ENCODE results near the gene GPR149. TPM values are rescaled to one million over a fixed set of nuclear protein-coding genes. Genes with fewer than 3 reads are reported as not detected.

GPR149 gene
- polyA plus RNA-seq, 1 donor from 2014 or later: 10.7 TPM

DNA sequence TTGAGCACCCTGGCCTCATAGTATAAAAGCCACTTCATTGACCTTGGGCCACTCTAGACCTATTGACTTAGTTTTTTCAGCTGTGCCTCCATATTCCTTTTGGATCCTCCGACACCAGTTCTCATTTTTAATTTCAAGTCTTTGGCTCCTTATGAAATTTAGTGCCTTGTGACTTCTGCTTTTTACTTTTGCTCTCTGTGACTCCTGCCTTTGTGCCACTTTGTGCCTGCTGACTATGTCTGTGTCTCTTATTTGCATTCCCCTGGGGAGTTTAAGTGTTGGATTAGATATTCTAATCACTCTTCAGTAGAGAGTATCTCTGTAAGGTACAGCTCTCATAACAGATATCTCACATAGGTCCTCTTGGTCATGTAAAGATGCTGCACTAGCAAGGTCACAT is 39.6 kb upstream of the GPR149 start:
- H3K27ac ChIP-seq (ENCODE audit: low read length): no peak overlapping the region
- H2AFZ ChIP-seq (ENCODE audit: low read depth, low read length): no peak overlapping the region
- H3K79me2 ChIP-seq (replicated peaks; ENCODE audit: insufficient read depth, low read length): no peaks in the 10 kb centered on the region
- H3K4me2 ChIP-seq (ENCODE audit: low read length): no peak overlapping the region
- no peaks in the 10 kb centered on the region for H3K36me3 ChIP-seq (ENCODE audit: insufficient read depth, low read length)
- H4K20me1 ChIP-seq (ENCODE audit: insufficient read depth): no peaks in the 10 kb centered on the region
- H3K9ac ChIP-seq (ENCODE audit: low read length): no peak overlapping the region
- no peak overlapping the region for H3K4me3 ChIP-seq (ENCODE audit: low read length)
- no peaks in the 10 kb centered on the region for H3F3A ChIP-seq (ENCODE audit: insufficient read depth, low read length, poor library complexity, severe bottlenecking)
- TF ChIP-seq EZH2 (IDR thresholded peaks at IDR 0.05; ENCODE audit: borderline replicate concordance, insufficient read depth, low read length, poor library complexity, severe bottlenecking): no peak
- TF ChIP-seq SMC3 (conservative IDR thresholded peaks at IDR 0.05; ENCODE audit: poor library complexity): no peak
- no peak for TF ChIP-seq TAF1 (IDR thresholded peaks at IDR 0.05; ENCODE audit: low read depth)
- no peak for TF ChIP-seq EP300 (conservative IDR thresholded peaks at IDR 0.05; ENCODE audit: poor library complexity, severe bottlenecking)
- TF ChIP-seq, protein P1, sequence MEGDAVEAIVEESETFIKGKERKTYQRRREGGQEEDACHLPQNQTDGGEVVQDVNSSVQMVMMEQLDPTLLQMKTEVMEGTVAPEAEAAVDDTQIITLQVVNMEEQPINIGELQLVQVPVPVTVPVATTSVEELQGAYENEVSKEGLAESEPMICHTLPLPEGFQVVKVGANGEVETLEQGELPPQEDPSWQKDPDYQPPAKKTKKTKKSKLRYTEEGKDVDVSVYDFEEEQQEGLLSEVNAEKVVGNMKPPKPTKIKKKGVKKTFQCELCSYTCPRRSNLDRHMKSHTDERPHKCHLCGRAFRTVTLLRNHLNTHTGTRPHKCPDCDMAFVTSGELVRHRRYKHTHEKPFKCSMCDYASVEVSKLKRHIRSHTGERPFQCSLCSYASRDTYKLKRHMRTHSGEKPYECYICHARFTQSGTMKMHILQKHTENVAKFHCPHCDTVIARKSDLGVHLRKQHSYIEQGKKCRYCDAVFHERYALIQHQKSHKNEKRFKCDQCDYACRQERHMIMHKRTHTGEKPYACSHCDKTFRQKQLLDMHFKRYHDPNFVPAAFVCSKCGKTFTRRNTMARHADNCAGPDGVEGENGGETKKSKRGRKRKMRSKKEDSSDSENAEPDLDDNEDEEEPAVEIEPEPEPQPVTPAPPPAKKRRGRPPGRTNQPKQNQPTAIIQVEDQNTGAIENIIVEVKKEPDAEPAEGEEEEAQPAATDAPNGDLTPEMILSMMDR (IDR thresholded peaks at IDR 0.05; ENCODE audit: poor library complexity, severe bottlenecking): no peak
- no peak for TF ChIP-seq RAD21 (conservative IDR thresholded peaks at IDR 0.05)
- TF ChIP-seq POLR2AphosphoS5 (IDR thresholded peaks at IDR 0.05): no peak
- no peak for TF ChIP-seq MXI1 (conservative IDR thresholded peaks at IDR 0.05; ENCODE audit: poor library complexity, severe bottlenecking)
- TF ChIP-seq, protein P2, sequence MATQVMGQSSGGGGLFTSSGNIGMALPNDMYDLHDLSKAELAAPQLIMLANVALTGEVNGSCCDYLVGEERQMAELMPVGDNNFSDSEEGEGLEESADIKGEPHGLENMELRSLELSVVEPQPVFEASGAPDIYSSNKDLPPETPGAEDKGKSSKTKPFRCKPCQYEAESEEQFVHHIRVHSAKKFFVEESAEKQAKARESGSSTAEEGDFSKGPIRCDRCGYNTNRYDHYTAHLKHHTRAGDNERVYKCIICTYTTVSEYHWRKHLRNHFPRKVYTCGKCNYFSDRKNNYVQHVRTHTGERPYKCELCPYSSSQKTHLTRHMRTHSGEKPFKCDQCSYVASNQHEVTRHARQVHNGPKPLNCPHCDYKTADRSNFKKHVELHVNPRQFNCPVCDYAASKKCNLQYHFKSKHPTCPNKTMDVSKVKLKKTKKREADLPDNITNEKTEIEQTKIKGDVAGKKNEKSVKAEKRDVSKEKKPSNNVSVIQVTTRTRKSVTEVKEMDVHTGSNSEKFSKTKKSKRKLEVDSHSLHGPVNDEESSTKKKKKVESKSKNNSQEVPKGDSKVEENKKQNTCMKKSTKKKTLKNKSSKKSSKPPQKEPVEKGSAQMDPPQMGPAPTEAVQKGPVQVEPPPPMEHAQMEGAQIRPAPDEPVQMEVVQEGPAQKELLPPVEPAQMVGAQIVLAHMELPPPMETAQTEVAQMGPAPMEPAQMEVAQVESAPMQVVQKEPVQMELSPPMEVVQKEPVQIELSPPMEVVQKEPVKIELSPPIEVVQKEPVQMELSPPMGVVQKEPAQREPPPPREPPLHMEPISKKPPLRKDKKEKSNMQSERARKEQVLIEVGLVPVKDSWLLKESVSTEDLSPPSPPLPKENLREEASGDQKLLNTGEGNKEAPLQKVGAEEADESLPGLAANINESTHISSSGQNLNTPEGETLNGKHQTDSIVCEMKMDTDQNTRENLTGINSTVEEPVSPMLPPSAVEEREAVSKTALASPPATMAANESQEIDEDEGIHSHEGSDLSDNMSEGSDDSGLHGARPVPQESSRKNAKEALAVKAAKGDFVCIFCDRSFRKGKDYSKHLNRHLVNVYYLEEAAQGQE (IDR thresholded peaks at IDR 0.05; ENCODE audit: borderline replicate concordance): no peak
- no peaks in the 10 kb centered on the region for H3K9me3 ChIP-seq (ENCODE audit: low read length)
- no peaks in the 10 kb centered on the region for H3K9me2 ChIP-seq (ENCODE audit: insufficient read depth, low read length)
- no peaks in the 10 kb centered on the region for H3K27me3 ChIP-seq (ENCODE audit: insufficient read depth, low read depth, low read length)

DNA sequence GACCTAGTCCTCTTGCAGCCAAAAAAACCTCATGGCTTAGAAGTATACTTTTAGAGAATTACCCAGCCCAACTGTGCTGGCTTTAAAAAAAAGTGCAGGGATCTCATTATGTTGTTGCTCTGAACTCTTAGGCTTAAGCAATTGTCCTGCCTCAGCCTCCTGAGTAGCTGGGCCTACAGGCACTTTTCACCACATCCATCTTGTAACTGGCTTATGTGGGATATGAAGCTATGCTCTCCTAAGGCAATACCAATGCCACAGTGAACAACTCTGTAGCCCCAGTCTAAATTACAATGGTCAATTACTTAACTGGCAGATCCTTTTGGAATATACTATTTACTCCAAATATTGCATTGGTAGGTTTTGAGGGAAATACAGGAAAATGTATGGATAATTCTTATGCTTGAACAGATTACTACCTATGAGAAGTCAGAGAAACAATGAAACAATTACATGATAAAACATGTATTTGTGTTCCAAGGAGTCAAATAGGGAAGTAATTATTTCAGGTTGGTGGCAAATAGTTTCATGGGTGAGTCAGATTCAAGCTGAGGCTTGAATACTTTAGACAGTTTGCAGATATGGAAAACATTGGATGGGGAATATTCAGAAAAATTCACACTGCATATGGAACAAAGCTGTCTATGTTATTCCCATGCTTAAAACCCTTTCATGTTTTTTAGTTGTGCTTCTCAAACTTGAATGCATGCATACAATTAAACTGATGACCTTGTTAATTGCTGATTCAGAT is 34.6 kb upstream of the GPR149 start:
- Histone ChIP-seq H3K27me3 (ENCODE audit: insufficient read depth, low read depth, low read length) (no peaks in the 10 kb centered on the region), H3K4me3 (ENCODE audit: low read length) (no peak overlapping the region), H3K36me3 (ENCODE audit: insufficient read depth, low read length) (no peaks in the 10 kb centered on the region), H3K9me3 (ENCODE audit: low read length) (no peaks in the 10 kb centered on the region), H3K27ac (ENCODE audit: low read length) (no peak overlapping the region), H4K20me1 (ENCODE audit: insufficient read depth) (no peaks in the 10 kb centered on the region), H2AFZ (ENCODE audit: low read depth, low read length) (no peak overlapping the region), H3K79me2 (replicated peaks; ENCODE audit: insufficient read depth, low read length) (no peaks in the 10 kb centered on the region), H3K4me2 (ENCODE audit: low read length) (no peak overlapping the region), H3K9ac (ENCODE audit: low read length) (no peak overlapping the region), H3K9me2 (ENCODE audit: insufficient read depth, low read length) (no peaks in the 10 kb centered on the region), H3F3A (ENCODE audit: insufficient read depth, low read length, poor library complexity, severe bottlenecking) (no peaks in the 10 kb centered on the region)
- no peak for TF ChIP-seq TAF1 (IDR thresholded peaks at IDR 0.05; ENCODE audit: low read depth)
- TF ChIP-seq, protein P1 (IDR thresholded peaks at IDR 0.05; ENCODE audit: poor library complexity, severe bottlenecking): no peak
- TF ChIP-seq EP300 (conservative IDR thresholded peaks at IDR 0.05; ENCODE audit: poor library complexity, severe bottlenecking): no peak
- no peak for TF ChIP-seq RAD21 (conservative IDR thresholded peaks at IDR 0.05)
- TF ChIP-seq POLR2AphosphoS5 (IDR thresholded peaks at IDR 0.05): no peak
- TF ChIP-seq EZH2 (IDR thresholded peaks at IDR 0.05; ENCODE audit: borderline replicate concordance, insufficient read depth, low read length, poor library complexity, severe bottlenecking): no peak
- TF ChIP-seq, protein P2 (IDR thresholded peaks at IDR 0.05; ENCODE audit: borderline replicate concordance): no peak
- TF ChIP-seq SMC3 (conservative IDR thresholded peaks at IDR 0.05; ENCODE audit: poor library complexity): no peak
- TF ChIP-seq MXI1 (conservative IDR thresholded peaks at IDR 0.05; ENCODE audit: poor library complexity, severe bottlenecking): no peak

Measured in neural cell (in vitro differentiated cells).